HepG2 (cell line): ENCODE measurements around the gene RMI2. TPM values are rescaled to one million over a fixed set of nuclear protein-coding genes. Genes with fewer than 3 reads are reported as not detected.

Experiments used
- ATF4 ChIP-seq, 2 experiments: fragments of 450-650 bp in 1 of 2; sonication (generic) in 1 of 2; formaldehyde crosslinking; IDR thresholded peaks; 2 replicates each; pipeline versions ENCODE4 v1.5.0 to v1.8.0; 2020 to 2022; ENCODE audit warnings: mild to moderate bottlenecking in 1 of 2, missing genetic modification reagents in 1 of 2
- BRD4 ChIP-seq: sonication (generic); formaldehyde crosslinking; IDR thresholded peaks from 2 replicates; pipeline ENCODE4 v1.4.0; 2020; ENCODE audit warnings: missing genetic modification reagents
- CBFB ChIP-seq: sonication (generic); formaldehyde crosslinking; IDR thresholded peaks from 2 replicates; pipeline ENCODE4 v1.4.0; 2020; ENCODE audit warnings: missing genetic modification reagents
- FOXA3 ChIP-seq: IDR thresholded peaks from 2 replicates; pipeline ENCODE4 v1.6.1; 2016; ENCODE audit warnings: missing genetic modification reagents, missing compliant biosample characterization
- GFI1 ChIP-seq: sonication (generic); formaldehyde crosslinking; IDR thresholded peaks from 2 replicates; pipeline ENCODE4 v1.5.0; 2020; ENCODE audit warnings: missing genetic modification reagents, mild to moderate bottlenecking, borderline replicate concordance
- HNF1B ChIP-seq: sonication (generic); formaldehyde crosslinking; IDR thresholded peaks from 2 replicates; pipeline ENCODE4 v1.5.1; 2020; ENCODE audit warnings: mild to moderate bottlenecking, moderate library complexity, missing genetic modification reagents
- HNF4G ChIP-seq, 2 experiments: sonication (generic) in 1 of 2; formaldehyde crosslinking in 1 of 2; IDR thresholded peaks; 2 replicates each; pipeline versions ENCODE4 v1.4.0 to v1.6.1; 2011 to 2020; ENCODE audit warnings: borderline replicate concordance in 2 of 2, low read depth in 2 of 2, mild to moderate bottlenecking in 2 of 2, low read length in 1 of 2, missing genetic modification reagents in 1 of 2, moderate library complexity in 1 of 2
- HOXD1 ChIP-seq: sonication (generic); formaldehyde crosslinking; IDR thresholded peaks from 2 replicates; pipeline ENCODE4 v1.5.0; 2020; ENCODE audit warnings: missing genetic modification reagents
- KDM6A ChIP-seq: IDR thresholded peaks from 2 replicates; pipeline ENCODE4 v1.6.1; 2016; ENCODE audit warnings: low read depth
- NAIF1 ChIP-seq: sonication (generic); formaldehyde crosslinking; IDR thresholded peaks from 2 replicates; pipeline ENCODE4 v1.5.0; 2020; ENCODE audit warnings: mild to moderate bottlenecking, missing genetic modification reagents, borderline replicate concordance
- NCOA2 ChIP-seq: sonication (generic); formaldehyde crosslinking; IDR thresholded peaks from 2 replicates; pipeline ENCODE4 v1.8.0; 2022; ENCODE audit warnings: inconsistent platforms
- RARA ChIP-seq: IDR thresholded peaks from 2 replicates; pipeline ENCODE4 v1.6.1; 2016; ENCODE audit warnings: missing genetic modification reagents, missing compliant biosample characterization
- SP1 ChIP-seq, 2 experiments: fragments of 450-650 bp in 1 of 2; sonication (generic) in 1 of 2; formaldehyde crosslinking in 1 of 2; IDR thresholded peaks; 2 replicates each; pipeline versions ENCODE4 v1.4.0 to v1.6.1; 2016 to 2020; ENCODE audit warnings: missing genetic modification reagents in 1 of 2
- TSC22D2 ChIP-seq: sonication (generic); formaldehyde crosslinking; IDR thresholded peaks from 2 replicates; pipeline ENCODE4 v1.5.1; 2020; ENCODE audit warnings: missing genetic modification reagents, mild to moderate bottlenecking, borderline replicate concordance
- ZBTB38 ChIP-seq: sonication (generic); formaldehyde crosslinking; IDR thresholded peaks from 2 replicates; pipeline ENCODE4 v1.5.1; 2020; ENCODE audit warnings: mild to moderate bottlenecking, missing genetic modification reagents
- ZFP37 ChIP-seq: sonication (generic); formaldehyde crosslinking; IDR thresholded peaks from 2 replicates; pipeline ENCODE4 v1.4.0; 2020; ENCODE audit warnings: missing genetic modification reagents, borderline replicate concordance
- ZMYM3 ChIP-seq: sonication (generic); formaldehyde crosslinking; IDR thresholded peaks from 2 replicates; pipeline ENCODE4 v1.5.1; 2020; ENCODE audit warnings: mild to moderate bottlenecking, missing genetic modification reagents
- ZNF234 ChIP-seq: sonication (generic); formaldehyde crosslinking; conservative IDR thresholded peaks from 2 replicates; pipeline ENCODE4 v1.5.1; 2020; ENCODE audit warnings: mild to moderate bottlenecking, missing genetic modification reagents
- ZNF362 ChIP-seq: sonication (generic); formaldehyde crosslinking; IDR thresholded peaks from 2 replicates; pipeline ENCODE4 v1.4.0; 2020; ENCODE audit warnings: missing genetic modification reagents, mild to moderate bottlenecking, borderline replicate concordance
- polyA plus RNA-seq, 8 experiments: library from polyadenylated mRNA; depleted of rRNA in 3 of 8; stranded (reverse) in 7 of 8; unstranded in 1 of 8; fragments of >200 nt; fragmentation: Illumina TruSeq in 4 of 8; extraction: Trizol in 4 of 8; gene quantifications; 2 replicates each; pipeline versions ENCODE4 v1.2.1 to v1.2.3, GENCODE V29; 2011 to 2016; ENCODE audit warnings: low read depth in 4 of 8, missing spikeins in 1 of 8, mixed read lengths in 1 of 8; ENCODE audit not compliant: insufficient read depth in 1 of 8
- total RNA-seq, 5 experiments: library from RNA; depleted of rRNA; stranded (reverse); fragments of >200 nt; fragmentation: Illumina TruSeq; extraction: Trizol; gene quantifications; 2 replicates each; pipeline ENCODE4 v1.2.3, GENCODE V29; 2016; ENCODE audit warnings: low read depth in 1 of 5
- TF ChIP-seq, protein P1 (sequence below): sonication (generic); formaldehyde crosslinking; IDR thresholded peaks from 2 replicates; pipeline ENCODE4 v1.4.0; 2020; ENCODE audit warnings: low read depth, mild to moderate bottlenecking, missing genetic modification reagents

The RMI2 gene
- total and polyA plus RNA-seq, 2 of the 13 experiments (the other 11 are each of a cell fraction or from before 2014, with no cell fraction given), result 24.5 to 55.7 TPM

GRCh38 chr16:11313493-11314308 is 31.6 kb upstream of the RMI2 start (continued):
- 0 out of 2 replicates have a peak, but pooled peaks have one; percentile 20 for TF ChIP-seq BRD4 (CRISPR knock-in tag)
- TF ChIP-seq RARA (CRISPR knock-in tag), result peak; percentile 76
- TF ChIP-seq NCOA2, result peak; percentile 51; the same call in 1 of the 2 replicates
- TF ChIP-seq SP1 (IDR thresholded peaks at IDR 0.05), result no peak
- no peak for TF ChIP-seq SP1 (CRISPR knock-in tag; IDR thresholded peaks at IDR 0.05)
- peak; percentile 57; the same call in 1 of the 2 replicates for TF ChIP-seq ZBTB38 (CRISPR knock-in tag)
- 0 out of 2 replicates have a peak, but pooled peaks have one; percentile 20 for TF ChIP-seq HNF4G (IDR thresholded peaks at IDR 0.05; ENCODE audit: borderline replicate concordance, low read depth, low read length)
- no peak; the same call in 1 of the 2 replicates for TF ChIP-seq HNF4G (CRISPR knock-in tag; IDR thresholded peaks at IDR 0.05; ENCODE audit: borderline replicate concordance, low read depth)
- TF ChIP-seq ZFP37 (CRISPR knock-in tag), result 0 out of 2 replicates have a peak, but pooled peaks have one; percentile 62
- peak; percentile 15; the same call in 1 of the 2 replicates for TF ChIP-seq GFI1
- TF ChIP-seq ZNF234 (CRISPR knock-in tag), result no peak
- 0 out of 2 replicates have a peak, but pooled peaks have one; percentile 20 for TF ChIP-seq KDM6A (CRISPR knock-in tag)
- 0 out of 2 replicates have a peak, but pooled peaks have one; percentile 45 for TF ChIP-seq HOXD1
- 0 out of 4 replicates have a peak, but pooled peaks of 1 of the 2 experiments have one; percentile 9 for TF ChIP-seq ATF4 (CRISPR knock-in tag; IDR thresholded peaks at IDR 0.05)
- TF ChIP-seq NAIF1 (CRISPR knock-in tag), result 0 out of 2 replicates have a peak, but pooled peaks have one; percentile 10
- TF ChIP-seq, protein P1, sequence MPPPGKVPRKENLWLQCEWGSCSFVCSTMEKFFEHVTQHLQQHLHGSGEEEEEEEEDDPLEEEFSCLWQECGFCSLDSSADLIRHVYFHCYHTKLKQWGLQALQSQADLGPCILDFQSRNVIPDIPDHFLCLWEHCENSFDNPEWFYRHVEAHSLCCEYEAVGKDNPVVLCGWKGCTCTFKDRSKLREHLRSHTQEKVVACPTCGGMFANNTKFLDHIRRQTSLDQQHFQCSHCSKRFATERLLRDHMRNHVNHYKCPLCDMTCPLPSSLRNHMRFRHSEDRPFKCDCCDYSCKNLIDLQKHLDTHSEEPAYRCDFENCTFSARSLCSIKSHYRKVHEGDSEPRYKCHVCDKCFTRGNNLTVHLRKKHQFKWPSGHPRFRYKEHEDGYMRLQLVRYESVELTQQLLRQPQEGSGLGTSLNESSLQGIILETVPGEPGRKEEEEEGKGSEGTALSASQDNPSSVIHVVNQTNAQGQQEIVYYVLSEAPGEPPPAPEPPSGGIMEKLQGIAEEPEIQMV (CRISPR knock-in tag), result peak; percentile 56; the same call in 1 of the 2 replicates
- TF ChIP-seq ZNF362 (CRISPR knock-in tag), result peak; percentile 44; the same call in 1 of the 2 replicates
- peak; percentile 31; the same call in 1 of the 2 replicates for TF ChIP-seq CBFB
- TF ChIP-seq FOXA3, result peak; percentile 3; the same call in 1 of the 2 replicates
- no peak for TF ChIP-seq TSC22D2 (CRISPR knock-in tag)
- TF ChIP-seq HNF1B (CRISPR knock-in tag), result 0 out of 2 replicates have a peak, but pooled peaks have one; percentile 29
- TF ChIP-seq ZMYM3 (CRISPR knock-in tag), result peak; percentile 24; the same call in 1 of the 2 replicates
